ENCODE measurements around the gene ZNF784. TPM values are rescaled to one million over a fixed set of nuclear protein-coding genes. Genes with fewer than 3 reads are reported as not detected.

Gene ZNF784
- total and polyA plus RNA-seq, 9 of the 15 experiments (the other 6 are each of a cell fraction or from before 2014, with no cell fraction given): 0.14 to 6.1 (median 2.1) TPM

GRCh38 chr19:55601084-55601483 lies 23.3 kb downstream of the ZNF784 start:
- peak overlapping the region; percentile 0; the same call in 2 of the 3 replicates for H3K27ac ChIP-seq (ENCODE audit: extremely low read depth, low read depth, low read length)
- H3K27me3 ChIP-seq (ENCODE audit: control insufficient read depth in 2 of 2, insufficient read depth in 2 of 2, low read length in 2 of 2): no peaks in the 10 kb centered on the region
- in situ Hi-C loops (cut with MboI) (no loop called here), intact Hi-C loops (cut with micrococcal nuclease) (no loop called here)
- peaks cover 23% of the 10 kb centered on the region for H3K79me2 ChIP-seq (ENCODE audit: control insufficient read depth, insufficient read depth, low read length)
- H3K4me1 ChIP-seq (replicated peaks in 1 of 2; ENCODE audit: control insufficient read depth in 2 of 2, insufficient read depth in 2 of 2, low read length in 2 of 2): peaks cover 24 to 44% of the 10 kb centered on the region in 2 experiments; a peak in 4 of 5 replicates
- FAIRE-seq (no peak), ATAC-seq (no peak), DNase-seq (ENCODE audit: extremely low read depth in 1 of 4, low spot score in 3 of 4) (no peak)
- TSS peak; percentile 57 for BruUV-seq (replicated peaks)
- H3K9me3 ChIP-seq (replicated peaks; ENCODE audit: control insufficient read depth, insufficient read depth, low read depth, low read length): 0 out of 2 replicates have a peak, but pooled peaks cover 2% of the 10 kb centered on the region
- H3K36me3 ChIP-seq (ENCODE audit: control insufficient read depth, insufficient read depth, low read length): peaks cover 9% of the 10 kb centered on the region; the same call in 2 of the 3 replicates
- peak overlapping the region; percentile 99 for H3K4me2 ChIP-seq (ENCODE audit: insufficient read depth, low read length)
- H2AFZ ChIP-seq (ENCODE audit: low read depth, low read length): no peak overlapping the region
- TF ChIP-seq ILF3 (IDR thresholded peaks at IDR 0.05; ENCODE audit: borderline replicate concordance) (no peak), MECOM (CRISPR knock-in tag; IDR thresholded peaks at IDR 0.05) (0 out of 2 replicates have a peak, but pooled peaks have one; percentile 11), SMARCC2 (IDR thresholded peaks at IDR 0.05; ENCODE audit: low read depth) (no peak), CHD4 (IDR thresholded peaks at IDR 0.05; ENCODE audit: insufficient read depth, insufficient replicate concordance, low read depth, low read length, poor library complexity, severe bottlenecking) (peak; percentile 49), RBM25 (IDR thresholded peaks at IDR 0.05; ENCODE audit: low read depth, low read length, severe bottlenecking) (peak; percentile 90), BCOR (IDR thresholded peaks at IDR 0.05) (peak; percentile 99), TCF7 (IDR thresholded peaks at IDR 0.05; ENCODE audit: borderline replicate concordance) (no peak), HDAC2 (IDR thresholded peaks at IDR 0.05) (0 out of 2 replicates have a peak, but pooled peaks have one; percentile 54), KDM1A (IDR thresholded peaks at IDR 0.05) (peak; percentile 50 to 81; a peak in 3 of 4 replicates), GABPA (tag; conservative IDR thresholded peaks at IDR 0.05; ENCODE audit: low read depth) (no peak), SMARCA5 (IDR thresholded peaks at IDR 0.05) (0 out of 2 replicates have a peak, but pooled peaks have one; percentile 41), RCOR1 (IDR thresholded peaks at IDR 0.05; ENCODE audit: borderline replicate concordance in 1 of 2, low read depth in 2 of 2, low read length in 2 of 2) (0 out of 4 replicates have a peak, but pooled peaks of 1 of the 2 experiments have one; percentile 12), SP1 (CRISPR knock-in tag; IDR thresholded peaks at IDR 0.05) (peak; percentile 43; the same call in 1 of the 2 replicates), ADNP (tag; IDR thresholded peaks at IDR 0.05) (peak; percentile 84), ZSCAN32 (CRISPR knock-in tag; IDR thresholded peaks at IDR 0.05) (peak; percentile 33; the same call in 1 of the 2 replicates), CBX1 (IDR thresholded peaks at IDR 0.05; ENCODE audit: low read depth) (peak; percentile 44; the same call in 1 of the 2 replicates), GATAD2A (IDR thresholded peaks at IDR 0.05) (no peak), CBFA2T2 (conservative IDR thresholded peaks at IDR 0.05) (no peak)
- no peaks in the 10 kb centered on the region for H4K20me1 ChIP-seq (replicated peaks; ENCODE audit: control insufficient read depth, insufficient read depth, low read length)
- H3K9ac ChIP-seq (ENCODE audit: insufficient read depth in 1 of 2, low read depth in 2 of 2, low read length in 2 of 2): peak overlapping the region in 1 of 2 experiments; percentile 99; a peak in 3 of 4 replicates
- H3K9me1 ChIP-seq (ENCODE audit: control insufficient read depth, insufficient read depth, low read length): no peaks in the 10 kb centered on the region
- ChIA-PET POLR2A (interaction anchor here (0.6 kb wide), 1 partner anchor 10 kb away, joined by 3 read pairs; no protein-coding TSS in a partner anchor), CTCF (ENCODE audit: low intra/inter-chr PET ratio) (no interaction called here)
- peak overlapping the region; percentile 60; the same call in 1 of the 2 replicates for H3K4me3 ChIP-seq
- 66% methylated on average over 3 of the region's 4 CpGs for WGBS (ENCODE audit: insufficient coverage, low coverage, missing lambda C conversion rate)

Measured in K562 (cell line).